BE2C (cell line): ENCODE results near the gene TMEM161A.
A peak's percentile ranks its signal among the peaks of the same experiment; 100 is the strongest.
"Not testable (repeated sequence)": the region's sequence is repeated elsewhere in the genome, so short reads cannot be mapped to it uniquely, and the experiment has no call there.

ENCODE experiments used
- DNase-seq: peaks from one replicate; pipeline ENCODE4 v3.0.0-alpha.2; 2020
- H3K27me3 ChIP-seq: fragments of 250-450 bp; sonication (Bioruptor Pico); 2 replicates; pipeline ENCODE4 v1.5.1; 2020; ENCODE audit warnings: mild to moderate bottlenecking
- H3K36me3 ChIP-seq: fragments of 250-450 bp; sonication (Bioruptor Pico); 2 replicates; pipeline ENCODE4 v1.5.1; 2020; ENCODE audit warnings: mild to moderate bottlenecking
- H3K4me1 ChIP-seq: fragments of 250-450 bp; sonication (Bioruptor Pico); 2 replicates; pipeline ENCODE4 v1.5.1; 2020
- H3K4me3 ChIP-seq: 2 replicates; pipeline ENCODE4 v1.5.1; 2011; ENCODE audit warnings: low read depth, low read length
- H3K9me3 ChIP-seq: fragments of 250-450 bp; sonication (Bioruptor Pico); 2 replicates; pipeline ENCODE4 v1.5.1; 2020
- TF ChIP-seq, protein P1 (sequence below): IDR thresholded peaks from 2 replicates; pipeline ENCODE4 v1.5.1; 2012; ENCODE audit warnings: mild to moderate bottlenecking, low read depth, low read length

TMEM161A gene

DNA sequence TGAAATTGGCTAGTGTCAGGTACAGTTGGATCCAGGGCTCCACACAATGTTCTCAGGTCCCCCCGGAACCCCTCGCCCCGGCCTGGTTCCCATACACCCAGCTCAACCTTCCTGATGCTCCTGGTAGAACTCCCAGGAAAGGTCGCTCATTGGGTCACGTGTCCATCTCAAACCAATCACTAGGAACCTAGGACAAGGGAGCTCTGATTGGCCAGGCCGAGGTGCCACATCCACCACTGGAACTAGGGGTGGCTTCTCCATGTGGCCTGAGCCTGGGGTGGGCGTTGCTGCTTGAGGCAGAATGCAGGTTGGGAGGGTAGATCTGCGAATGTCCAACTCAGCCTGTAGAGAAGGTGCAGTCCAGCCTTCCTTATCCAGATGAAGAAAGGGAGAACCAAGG lies 38.7 kb upstream of the TMEM161A start:
- Histone ChIP-seq H3K4me3 (no peak overlapping the region), H3K27me3 (no peaks in the 10 kb centered on the region), H3K4me1 (no peaks in the 10 kb centered on the region), H3K9me3 (no peaks in the 10 kb centered on the region), H3K36me3 (no peaks in the 10 kb centered on the region; the same call in 1 of the 2 replicates)
- DNase-seq, result no peak
- TF ChIP-seq, protein P1, sequence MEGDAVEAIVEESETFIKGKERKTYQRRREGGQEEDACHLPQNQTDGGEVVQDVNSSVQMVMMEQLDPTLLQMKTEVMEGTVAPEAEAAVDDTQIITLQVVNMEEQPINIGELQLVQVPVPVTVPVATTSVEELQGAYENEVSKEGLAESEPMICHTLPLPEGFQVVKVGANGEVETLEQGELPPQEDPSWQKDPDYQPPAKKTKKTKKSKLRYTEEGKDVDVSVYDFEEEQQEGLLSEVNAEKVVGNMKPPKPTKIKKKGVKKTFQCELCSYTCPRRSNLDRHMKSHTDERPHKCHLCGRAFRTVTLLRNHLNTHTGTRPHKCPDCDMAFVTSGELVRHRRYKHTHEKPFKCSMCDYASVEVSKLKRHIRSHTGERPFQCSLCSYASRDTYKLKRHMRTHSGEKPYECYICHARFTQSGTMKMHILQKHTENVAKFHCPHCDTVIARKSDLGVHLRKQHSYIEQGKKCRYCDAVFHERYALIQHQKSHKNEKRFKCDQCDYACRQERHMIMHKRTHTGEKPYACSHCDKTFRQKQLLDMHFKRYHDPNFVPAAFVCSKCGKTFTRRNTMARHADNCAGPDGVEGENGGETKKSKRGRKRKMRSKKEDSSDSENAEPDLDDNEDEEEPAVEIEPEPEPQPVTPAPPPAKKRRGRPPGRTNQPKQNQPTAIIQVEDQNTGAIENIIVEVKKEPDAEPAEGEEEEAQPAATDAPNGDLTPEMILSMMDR, result no peak

GRCh38 chr19:19173243-19173642 lies 35.0 kb upstream of the TMEM161A start:
- not testable (repeated sequence) for H3K36me3 ChIP-seq, H3K9me3 ChIP-seq, H3K4me1 ChIP-seq, DNase-seq, H3K4me3 ChIP-seq, H3K27me3 ChIP-seq

GRCh38 chr19:19171821-19172532 lies 33.7 kb upstream of the TMEM161A start:
- H3K4me1 ChIP-seq, result no peaks in the 10 kb centered on the region
- TF ChIP-seq, protein P1, result no peak
- DNase-seq, result no peak

GRCh38 chr19:19170873-19171672 lies 32.8 kb upstream of the TMEM161A start:
- DNase-seq, result no peak
- Histone ChIP-seq H3K9me3 (no peaks in the 10 kb centered on the region), H3K36me3 (no peaks in the 10 kb centered on the region), H3K4me3 (no peak overlapping the region), H3K4me1 (no peaks in the 10 kb centered on the region), H3K27me3 (no peaks in the 10 kb centered on the region)
- TF ChIP-seq, protein P1, result no peak

More at GRCh38 chr19:19171821-19172532, 33.7 kb upstream of the TMEM161A start:
- H3K27me3 ChIP-seq, result no peaks in the 10 kb centered on the region
- no peaks in the 10 kb centered on the region for H3K9me3 ChIP-seq
- no peaks in the 10 kb centered on the region for H3K36me3 ChIP-seq
- H3K4me3 ChIP-seq, result no peak overlapping the region

GRCh38 chr19:19170053-19170872 lies 32.0 kb upstream of the TMEM161A start, which contains the start of gene MEF2B:
Gene MEF2B (minus strand): TSS chr19:19170263. CDS start chr19:19150735, 19,528 bp downstream.
- no peaks in the 10 kb centered on the region for H3K36me3 ChIP-seq
- H3K4me3 ChIP-seq, result peak within 1 kb of the TSS; percentile 17
- H3K9me3 ChIP-seq, result no peaks in the 10 kb centered on the region
- peak; percentile 95 for DNase-seq
- no peaks in the 10 kb centered on the region for H3K4me1 ChIP-seq
- no peaks in the 10 kb centered on the region for H3K27me3 ChIP-seq
- TF ChIP-seq, protein P1, result no peak
